ENCODE results near the gene RAB3GAP1.

GRCh38 chr2:135190799-135191198 is 138.7 kb downstream of the RAB3GAP1 start:
- TF ChIP-seq RAD21 (IDR thresholded peaks at IDR 0.05; ENCODE audit: low read length) (no peak), TAF1 (IDR thresholded peaks at IDR 0.05; ENCODE audit: borderline replicate concordance, low read depth, low read length) (no peak), REST (IDR thresholded peaks at IDR 0.05; ENCODE audit: low read depth, low read length) (no peak), RCOR1 (IDR thresholded peaks at IDR 0.05; ENCODE audit: low read length) (no peak), SMC3 (IDR thresholded peaks at IDR 0.05; ENCODE audit: low read depth, low read length) (no peak), JUND (IDR thresholded peaks at IDR 0.05) (no peak), SIN3A (IDR thresholded peaks at IDR 0.05; ENCODE audit: borderline replicate concordance, low read depth, low read length) (no peak), MAX (IDR thresholded peaks at IDR 0.05; ENCODE audit: low read depth) (no peak)

Measured in SK-N-SH (cell line).